Hepatocyte (in vitro differentiated cells): ENCODE data around the gene AUH. TPM values are rescaled to one million over a fixed set of nuclear protein-coding genes. Genes with fewer than 3 reads are reported as not detected.
A peak's percentile ranks its signal among the peaks of the same experiment; 100 is the strongest.
"Not testable (repeated sequence)": the region's sequence is repeated elsewhere in the genome, so short reads cannot be mapped to it uniquely, and the experiment has no call there.

Source experiments
- DNase-seq: peaks from one replicate; pipeline ENCODE4 v3.0.0-alpha.2; 2016; ENCODE audit warnings: low spot score
- H2AFZ ChIP-seq: fragments of 200-600 bp; sonication (generic); 2 replicates; pipeline ENCODE4 v1.6.0; 2016; ENCODE audit warnings: antibody characterized with exemption, mild to moderate bottlenecking
- H3K27ac ChIP-seq: fragments of 200-600 bp; sonication (generic); 2 replicates; pipeline ENCODE4 v1.5.1; 2016; ENCODE audit warnings: mild to moderate bottlenecking
- H3K27me3 ChIP-seq: fragments of 200-600 bp; sonication (generic); 2 replicates; pipeline ENCODE4 v1.6.1; 2016
- H3K36me3 ChIP-seq: fragments of 200-600 bp; sonication (generic); replicated peaks from 2 replicates; pipeline ENCODE4 v1.5.1; 2016; ENCODE audit warnings: low read depth; ENCODE audit not compliant: insufficient read depth
- H3K4me1 ChIP-seq: fragments of 200-600 bp; sonication (generic); 2 replicates; pipeline ENCODE4 v1.5.1; 2016; ENCODE audit warnings: mild to moderate bottlenecking, moderate library complexity; ENCODE audit not compliant: insufficient read depth
- H3K4me2 ChIP-seq: fragments of 200-600 bp; sonication (generic); 2 replicates; pipeline ENCODE4 v1.6.0; 2016
- H3K4me3 ChIP-seq: fragments of 200-600 bp; sonication (generic); 2 replicates; pipeline ENCODE4 v1.5.1; 2016; ENCODE audit warnings: mild to moderate bottlenecking
- H3K79me2 ChIP-seq: fragments of 200-600 bp; sonication (generic); 2 replicates; pipeline ENCODE4 v1.6.0; 2017; ENCODE audit warnings: mild to moderate bottlenecking
- H3K9me2 ChIP-seq: fragments of 200-600 bp; sonication (generic); replicated peaks from 2 replicates; pipeline ENCODE4 v1.6.0; 2017; ENCODE audit warnings: mild to moderate bottlenecking; ENCODE audit not compliant: insufficient read depth
- H3K9me3 ChIP-seq: fragments of 200-600 bp; sonication (generic); 2 replicates; pipeline ENCODE4 v1.5.1; 2016; ENCODE audit warnings: low read depth, mild to moderate bottlenecking
- H4K20me1 ChIP-seq: fragments of 200-600 bp; sonication (generic); 2 replicates; pipeline ENCODE4 v1.6.0; 2016; ENCODE audit warnings: mild to moderate bottlenecking; ENCODE audit not compliant: insufficient read depth, poor library complexity, severe bottlenecking
- EZH2 ChIP-seq: fragments of 200-600 bp; sonication (generic); IDR thresholded peaks from 2 replicates; pipeline ENCODE4 v1.6.1; 2016; ENCODE audit warnings: antibody characterized with exemption, mild to moderate bottlenecking, borderline replicate concordance
- EZH2phosphoT487 ChIP-seq: fragments of 200-600 bp; sonication (generic); IDR thresholded peaks from one replicate; pipeline ENCODE4 v1.6.1; 2018; ENCODE audit warnings: antibody characterized with exemption, mild to moderate bottlenecking, low read depth, moderate library complexity; ENCODE audit not compliant: unreplicated experiment, severe bottlenecking
- WGBS: methylation state at CpG from one replicate; pipeline ENCODE4 v1.1.6; 2016; ENCODE audit warnings: low lambda C conversion rate; ENCODE audit errors: missing lambda C conversion rate; 5-methylcytosine and 5-hydroxymethylcytosine counted together
- polyA plus RNA-seq: library from polyadenylated mRNA; unstranded; fragments of >200 nt; fragmentation: Nextera tagmentation; extraction: Ambion mirVana; gene quantifications from 2 replicates; pipeline ENCODE4 v1.2.1, GENCODE V29; 2016
- total RNA-seq: library from RNA; depleted of rRNA; stranded (reverse); fragments of >200 nt; gene quantifications from 2 replicates; pipeline ENCODE4 v1.2.3, GENCODE V29; 2014
- TF ChIP-seq, protein P1 (sequence below): fragments of 200-600 bp; sonication (generic); IDR thresholded peaks from 2 replicates; pipeline ENCODE4 v1.5.1; 2016; ENCODE audit warnings: antibody characterized with exemption, mild to moderate bottlenecking; ENCODE audit not compliant: poor library complexity

Gene AUH
- total and polyA plus RNA-seq, 2 experiments from 2014 or later, result 19.5 to 25.0 TPM

- Histone ChIP-seq H3K27me3 (no peaks in the 10 kb centered on the region), H3K4me2 (no peak overlapping the region), H3K9me2 (no peaks in the 10 kb centered on the region), H3K9me3 (no peaks in the 10 kb centered on the region), H3K36me3 (no peaks in the 10 kb centered on the region), H3K79me2 (no peaks in the 10 kb centered on the region), H4K20me1 (no peaks in the 10 kb centered on the region), H3K4me1 (peaks cover 5% of the 10 kb centered on the region), H3K27ac (no peak overlapping the region), H3K4me3 (no peak overlapping the region), H2AFZ (no peak overlapping the region)
- no peak for TF ChIP-seq EZH2
- TF ChIP-seq, protein P1, sequence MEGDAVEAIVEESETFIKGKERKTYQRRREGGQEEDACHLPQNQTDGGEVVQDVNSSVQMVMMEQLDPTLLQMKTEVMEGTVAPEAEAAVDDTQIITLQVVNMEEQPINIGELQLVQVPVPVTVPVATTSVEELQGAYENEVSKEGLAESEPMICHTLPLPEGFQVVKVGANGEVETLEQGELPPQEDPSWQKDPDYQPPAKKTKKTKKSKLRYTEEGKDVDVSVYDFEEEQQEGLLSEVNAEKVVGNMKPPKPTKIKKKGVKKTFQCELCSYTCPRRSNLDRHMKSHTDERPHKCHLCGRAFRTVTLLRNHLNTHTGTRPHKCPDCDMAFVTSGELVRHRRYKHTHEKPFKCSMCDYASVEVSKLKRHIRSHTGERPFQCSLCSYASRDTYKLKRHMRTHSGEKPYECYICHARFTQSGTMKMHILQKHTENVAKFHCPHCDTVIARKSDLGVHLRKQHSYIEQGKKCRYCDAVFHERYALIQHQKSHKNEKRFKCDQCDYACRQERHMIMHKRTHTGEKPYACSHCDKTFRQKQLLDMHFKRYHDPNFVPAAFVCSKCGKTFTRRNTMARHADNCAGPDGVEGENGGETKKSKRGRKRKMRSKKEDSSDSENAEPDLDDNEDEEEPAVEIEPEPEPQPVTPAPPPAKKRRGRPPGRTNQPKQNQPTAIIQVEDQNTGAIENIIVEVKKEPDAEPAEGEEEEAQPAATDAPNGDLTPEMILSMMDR, result no peak
- no peak for TF ChIP-seq EZH2phosphoT487
- DNase-seq, result no peak
These were observed 21.9 kb upstream of the AUH start for GRCh38 chr9:91383577-91383976.

DNA sequence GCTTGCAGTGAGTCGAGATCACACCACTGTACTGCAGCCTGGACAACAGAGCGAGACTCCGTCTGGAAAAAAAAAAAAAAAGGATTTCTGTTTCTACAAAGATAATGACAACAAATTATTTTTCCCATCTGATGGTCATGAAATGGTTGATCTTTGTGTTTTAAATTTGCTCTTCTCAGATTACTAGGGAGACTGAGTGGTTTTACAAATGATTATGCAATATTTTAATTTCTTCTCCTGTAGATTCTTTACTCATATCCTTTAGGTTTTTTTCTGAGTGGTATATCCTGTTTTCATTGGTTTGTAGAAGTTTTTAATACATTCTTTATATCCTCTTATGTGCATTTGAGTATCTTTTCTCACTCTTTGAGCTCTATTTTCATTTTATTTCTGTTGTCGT lies 20.6 kb upstream of the AUH start:
- Histone ChIP-seq H3K4me1 (peaks cover 5% of the 10 kb centered on the region), H3K79me2 (no peaks in the 10 kb centered on the region), H3K36me3 (no peaks in the 10 kb centered on the region), H3K27ac (no peak overlapping the region), H3K4me2 (no peak overlapping the region), H3K4me3 (no peak overlapping the region), H3K27me3 (no peaks in the 10 kb centered on the region), H2AFZ (no peak overlapping the region), H4K20me1 (no peaks in the 10 kb centered on the region), H3K9me3 (no peaks in the 10 kb centered on the region), H3K9me2 (no peaks in the 10 kb centered on the region)
- WGBS, result 99% methylated on average over 4 of the region's 4 CpGs
- TF ChIP-seq, protein P1, result no peak
- TF ChIP-seq EZH2, result no peak
- no peak for TF ChIP-seq EZH2phosphoT487
- no peak for DNase-seq

GRCh38 chr9:91379426-91379825 lies 17.7 kb upstream of the AUH start:
- Histone ChIP-seq H3K9me3 (no peaks in the 10 kb centered on the region), H3K4me3 (no peak overlapping the region), H3K9me2 (no peaks in the 10 kb centered on the region), H3K27ac (no peak overlapping the region), H3K4me2 (no peak overlapping the region), H3K27me3 (no peaks in the 10 kb centered on the region), H3K79me2 (no peaks in the 10 kb centered on the region), H4K20me1 (no peaks in the 10 kb centered on the region), H3K36me3 (no peaks in the 10 kb centered on the region), H3K4me1 (peaks cover 5% of the 10 kb centered on the region), H2AFZ (no peak overlapping the region)
- 59% methylated on average over 3 of the region's 3 CpGs for WGBS
- TF ChIP-seq EZH2phosphoT487 (no peak), EZH2 (no peak)
- TF ChIP-seq, protein P1, result no peak
- no peak for DNase-seq

- Histone ChIP-seq H4K20me1 (no peaks in the 10 kb centered on the region), H3K4me1 (peaks cover 5% of the 10 kb centered on the region), H3K79me2 (no peaks in the 10 kb centered on the region), H3K9me2 (no peaks in the 10 kb centered on the region), H3K27ac (no peak overlapping the region), H3K4me2 (no peak overlapping the region), H3K9me3 (no peaks in the 10 kb centered on the region), H2AFZ (no peak overlapping the region), H3K4me3 (no peak overlapping the region), H3K27me3 (no peaks in the 10 kb centered on the region), H3K36me3 (no peaks in the 10 kb centered on the region)
- no peak for TF ChIP-seq EZH2phosphoT487
- WGBS, result 75% methylated on average over 2 of the region's 2 CpGs
- DNase-seq, result peak; percentile 22
These were observed 17.0 kb upstream of the AUH start for GRCh38 chr9:91378695-91379127.

GRCh38 chr9:91378054-91378453 lies 16.3 kb upstream of the AUH start:
- not testable (repeated sequence) for DNase-seq, H3K27me3 ChIP-seq, H3K27ac ChIP-seq, H3K4me3 ChIP-seq, H3K9me3 ChIP-seq, H3K36me3 ChIP-seq, H4K20me1 ChIP-seq, H3K4me1 ChIP-seq, H3K9me2 ChIP-seq, H3K4me2 ChIP-seq, H3K79me2 ChIP-seq, H2AFZ ChIP-seq
- 91% methylated on average over 3 of the region's 3 CpGs for WGBS
